ENCODE results near the gene FIGN. TPM values are rescaled to one million over a fixed set of nuclear protein-coding genes. Genes with fewer than 3 reads are reported as not detected.

FIGN gene
- total RNA-seq, 1 experiment from 2014 or later: 14.6 TPM

DNA sequence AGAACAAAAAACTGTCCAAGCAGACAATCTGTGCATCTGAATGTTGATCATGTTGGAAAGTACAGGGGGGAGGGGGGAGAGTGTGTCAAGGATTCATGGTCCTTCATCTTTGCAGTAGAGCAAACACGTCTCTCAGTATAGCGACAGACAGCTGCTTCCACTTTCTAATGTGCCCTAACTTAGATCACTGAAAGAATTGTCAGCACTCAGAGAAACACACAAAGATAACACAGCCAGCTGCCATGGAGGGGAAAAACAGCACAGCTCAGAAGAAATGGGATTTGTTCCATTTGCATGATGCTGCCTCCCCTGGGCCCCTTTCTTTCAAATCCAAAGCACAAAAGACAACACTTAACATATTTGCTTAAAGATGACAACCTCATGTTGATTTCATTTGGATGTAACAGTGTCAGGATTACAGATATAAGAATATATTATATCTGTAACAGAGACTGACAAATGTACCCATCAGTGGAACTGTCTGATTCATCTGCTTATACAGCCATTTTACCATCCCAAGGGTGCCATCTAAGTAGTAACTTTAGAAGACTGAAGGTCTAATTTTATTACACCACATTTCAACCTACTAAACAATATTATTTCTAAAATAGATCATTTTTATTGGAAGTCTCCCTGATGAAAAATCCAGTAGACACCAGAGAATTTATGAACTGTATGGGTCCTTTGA, 17.7 kb downstream of the FIGN start:
- no peak for DNase-seq
- no peak overlapping the region for H3K14ac ChIP-seq (ENCODE audit: insufficient read depth, low read length)
- no peak overlapping the region for H4K91ac ChIP-seq (ENCODE audit: insufficient read length, low read depth, low read length)
- no peak overlapping the region for H3K4me2 ChIP-seq (ENCODE audit: insufficient read depth, insufficient read length, low read length)
- H3K79me1 ChIP-seq (ENCODE audit: insufficient read depth, low read depth, low read length, poor library complexity, severe bottlenecking): no peaks in the 10 kb centered on the region
- no peak overlapping the region for H2BK12ac ChIP-seq (ENCODE audit: insufficient read length, low read depth, low read length)
- H4K8ac ChIP-seq (replicated peaks; ENCODE audit: insufficient read length, low read depth, low read length): no peak overlapping the region
- no peaks in the 10 kb centered on the region for H3K9me3 Mint-ChIP-seq
- no peaks in the 10 kb centered on the region for H3K27me3 ChIP-seq (ENCODE audit: insufficient read depth, low read length)
- peaks cover 43 to 49% of the 10 kb centered on the region in 2 experiments for H3K4me1 Mint-ChIP-seq
- H4K20me1 ChIP-seq (ENCODE audit: control insufficient read depth, insufficient read depth, insufficient read length): no peaks in the 10 kb centered on the region
- TF ChIP-seq, protein P1, sequence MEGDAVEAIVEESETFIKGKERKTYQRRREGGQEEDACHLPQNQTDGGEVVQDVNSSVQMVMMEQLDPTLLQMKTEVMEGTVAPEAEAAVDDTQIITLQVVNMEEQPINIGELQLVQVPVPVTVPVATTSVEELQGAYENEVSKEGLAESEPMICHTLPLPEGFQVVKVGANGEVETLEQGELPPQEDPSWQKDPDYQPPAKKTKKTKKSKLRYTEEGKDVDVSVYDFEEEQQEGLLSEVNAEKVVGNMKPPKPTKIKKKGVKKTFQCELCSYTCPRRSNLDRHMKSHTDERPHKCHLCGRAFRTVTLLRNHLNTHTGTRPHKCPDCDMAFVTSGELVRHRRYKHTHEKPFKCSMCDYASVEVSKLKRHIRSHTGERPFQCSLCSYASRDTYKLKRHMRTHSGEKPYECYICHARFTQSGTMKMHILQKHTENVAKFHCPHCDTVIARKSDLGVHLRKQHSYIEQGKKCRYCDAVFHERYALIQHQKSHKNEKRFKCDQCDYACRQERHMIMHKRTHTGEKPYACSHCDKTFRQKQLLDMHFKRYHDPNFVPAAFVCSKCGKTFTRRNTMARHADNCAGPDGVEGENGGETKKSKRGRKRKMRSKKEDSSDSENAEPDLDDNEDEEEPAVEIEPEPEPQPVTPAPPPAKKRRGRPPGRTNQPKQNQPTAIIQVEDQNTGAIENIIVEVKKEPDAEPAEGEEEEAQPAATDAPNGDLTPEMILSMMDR (conservative IDR thresholded peaks at IDR 0.05): no peak
- no peak overlapping the region for H3K18ac ChIP-seq (ENCODE audit: insufficient read length, low read depth, low read length)
- H3T11ph ChIP-seq (ENCODE audit: low read length): no peak overlapping the region
- peak overlapping the region; percentile 33 for H3K9ac ChIP-seq (ENCODE audit: extremely low read depth, insufficient read length, low read length)
- no peak overlapping the region for H3K23ac ChIP-seq (ENCODE audit: insufficient read length, low read depth, low read length)
- no peak overlapping the region for H2BK120ac ChIP-seq (ENCODE audit: low read depth, low read length, poor library complexity, severe bottlenecking)
- no CpG with 5 or more reads among the region's 2 CpGs for WGBS (ENCODE audit: extremely low coverage, insufficient read length, low lambda C conversion rate)
- no peak overlapping the region for H3K4me3 Mint-ChIP-seq
- H3K27ac Mint-ChIP-seq: no peak overlapping the region
- H2BK5ac ChIP-seq (ENCODE audit: insufficient read length, low read length): no peak overlapping the region
- no peak overlapping the region for H2BK20ac ChIP-seq (ENCODE audit: low read depth, low read length, poor library complexity, severe bottlenecking)
- no peak overlapping the region for H2AK5ac ChIP-seq (ENCODE audit: insufficient read length, low read length)
- H4K5ac ChIP-seq (ENCODE audit: insufficient read length, low read depth, low read length): no peak overlapping the region
- no peaks in the 10 kb centered on the region for H3K27me3 Mint-ChIP-seq (ENCODE audit: low read depth)
- H3K23me2 ChIP-seq (ENCODE audit: insufficient read length, low read depth, low read length, poor library complexity, severe bottlenecking): no peaks in the 10 kb centered on the region
- no peak overlapping the region for H3K27ac ChIP-seq (ENCODE audit: insufficient read length, low read depth, low read length)
- H2BK15ac ChIP-seq (ENCODE audit: low read depth, low read length): no peak overlapping the region
- H3K4ac ChIP-seq (ENCODE audit: low read depth, low read length): no peak overlapping the region
- no peak overlapping the region for H3K56ac ChIP-seq (ENCODE audit: insufficient read length, low read depth, low read length)
- no peaks in the 10 kb centered on the region for H3K9me3 ChIP-seq (ENCODE audit: control insufficient read depth, low read depth, low read length)
- H2AFZ ChIP-seq (ENCODE audit: low read length): no peak overlapping the region
- no peaks in the 10 kb centered on the region for H3K36me3 Mint-ChIP-seq (ENCODE audit: insufficient read depth in 1 of 3, low read depth in 3 of 3)
- H3K4me1 ChIP-seq (ENCODE audit: insufficient read depth, low read length): peaks cover 7% of the 10 kb centered on the region; the same call in 1 of the 2 replicates
- peaks cover 4% of the 10 kb centered on the region; the same call in 1 of the 2 replicates for H3K79me2 ChIP-seq (ENCODE audit: insufficient read depth, low read length)

Data from H9 (cell line).